ENCODE data around the gene STARD8.

- TF ChIP-seq, protein P1, sequence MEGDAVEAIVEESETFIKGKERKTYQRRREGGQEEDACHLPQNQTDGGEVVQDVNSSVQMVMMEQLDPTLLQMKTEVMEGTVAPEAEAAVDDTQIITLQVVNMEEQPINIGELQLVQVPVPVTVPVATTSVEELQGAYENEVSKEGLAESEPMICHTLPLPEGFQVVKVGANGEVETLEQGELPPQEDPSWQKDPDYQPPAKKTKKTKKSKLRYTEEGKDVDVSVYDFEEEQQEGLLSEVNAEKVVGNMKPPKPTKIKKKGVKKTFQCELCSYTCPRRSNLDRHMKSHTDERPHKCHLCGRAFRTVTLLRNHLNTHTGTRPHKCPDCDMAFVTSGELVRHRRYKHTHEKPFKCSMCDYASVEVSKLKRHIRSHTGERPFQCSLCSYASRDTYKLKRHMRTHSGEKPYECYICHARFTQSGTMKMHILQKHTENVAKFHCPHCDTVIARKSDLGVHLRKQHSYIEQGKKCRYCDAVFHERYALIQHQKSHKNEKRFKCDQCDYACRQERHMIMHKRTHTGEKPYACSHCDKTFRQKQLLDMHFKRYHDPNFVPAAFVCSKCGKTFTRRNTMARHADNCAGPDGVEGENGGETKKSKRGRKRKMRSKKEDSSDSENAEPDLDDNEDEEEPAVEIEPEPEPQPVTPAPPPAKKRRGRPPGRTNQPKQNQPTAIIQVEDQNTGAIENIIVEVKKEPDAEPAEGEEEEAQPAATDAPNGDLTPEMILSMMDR (IDR thresholded peaks at IDR 0.05): no peak
- no peak for TF ChIP-seq POLR2A (IDR thresholded peaks at IDR 0.05)
Measured at GRCh38 chrX:68735266-68735665, 87.8 kb downstream of the STARD8 start.

Measured in Peyer's patch (tissue), 4 donors.